ENCODE measurements around the gene GRM6. TPM values are rescaled to one million over a fixed set of nuclear protein-coding genes. Genes with fewer than 3 reads are reported as not detected.

Gene GRM6
- total RNA-seq, 1 donor = not detected

DNA sequence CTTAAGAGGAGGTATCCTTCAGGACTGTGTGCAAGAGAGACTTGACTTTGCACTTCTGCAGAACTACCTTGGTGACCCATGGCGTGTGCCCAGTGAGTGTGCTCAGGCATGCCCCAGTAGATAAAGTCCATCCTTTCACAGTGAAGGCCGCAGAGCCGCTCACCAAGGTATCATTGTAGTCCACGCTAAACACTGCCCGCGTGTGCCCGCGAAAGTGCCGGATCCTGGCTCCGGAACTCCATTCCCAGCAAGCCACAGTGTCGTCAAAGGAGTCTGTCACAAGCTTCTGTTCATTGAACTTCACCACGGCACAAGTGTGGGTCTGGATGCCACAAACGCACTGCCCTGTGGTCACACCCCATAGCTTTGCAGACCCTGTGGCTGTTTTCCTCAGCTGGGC, 3.3 kb upstream of the GRM6 start:
- DNase-seq (ENCODE audit: low read depth) = no peak
- H3K4me3 ChIP-seq (ENCODE audit: low read depth, low read length) = no peak overlapping the region
- TF ChIP-seq, protein P1, sequence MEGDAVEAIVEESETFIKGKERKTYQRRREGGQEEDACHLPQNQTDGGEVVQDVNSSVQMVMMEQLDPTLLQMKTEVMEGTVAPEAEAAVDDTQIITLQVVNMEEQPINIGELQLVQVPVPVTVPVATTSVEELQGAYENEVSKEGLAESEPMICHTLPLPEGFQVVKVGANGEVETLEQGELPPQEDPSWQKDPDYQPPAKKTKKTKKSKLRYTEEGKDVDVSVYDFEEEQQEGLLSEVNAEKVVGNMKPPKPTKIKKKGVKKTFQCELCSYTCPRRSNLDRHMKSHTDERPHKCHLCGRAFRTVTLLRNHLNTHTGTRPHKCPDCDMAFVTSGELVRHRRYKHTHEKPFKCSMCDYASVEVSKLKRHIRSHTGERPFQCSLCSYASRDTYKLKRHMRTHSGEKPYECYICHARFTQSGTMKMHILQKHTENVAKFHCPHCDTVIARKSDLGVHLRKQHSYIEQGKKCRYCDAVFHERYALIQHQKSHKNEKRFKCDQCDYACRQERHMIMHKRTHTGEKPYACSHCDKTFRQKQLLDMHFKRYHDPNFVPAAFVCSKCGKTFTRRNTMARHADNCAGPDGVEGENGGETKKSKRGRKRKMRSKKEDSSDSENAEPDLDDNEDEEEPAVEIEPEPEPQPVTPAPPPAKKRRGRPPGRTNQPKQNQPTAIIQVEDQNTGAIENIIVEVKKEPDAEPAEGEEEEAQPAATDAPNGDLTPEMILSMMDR (IDR thresholded peaks at IDR 0.05; ENCODE audit: insufficient read depth, low read depth, low read length) = no peak

DNA sequence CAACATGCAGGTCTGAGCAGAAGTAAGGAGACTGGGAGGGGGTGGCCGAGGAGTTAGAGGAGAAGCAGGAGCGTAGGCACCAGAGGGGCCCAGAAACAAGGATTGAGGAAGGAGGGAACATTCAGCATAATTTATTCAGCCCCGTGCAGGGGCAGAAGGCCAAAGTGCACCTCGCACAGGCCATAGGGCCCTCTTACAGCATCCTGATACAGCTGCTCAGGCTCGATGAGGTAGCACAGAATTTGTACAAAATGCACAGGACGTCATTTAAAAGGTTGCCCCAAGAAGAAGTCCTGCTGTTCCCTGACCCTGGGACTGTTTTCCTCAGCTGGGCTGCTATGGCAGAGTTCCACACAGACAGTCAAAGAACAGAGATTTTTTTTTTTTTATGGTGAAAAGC, 2.1 kb upstream of the GRM6 start:
- no peak for DNase-seq (ENCODE audit: low read depth)
- H3K4me3 ChIP-seq (ENCODE audit: low read depth, low read length) = no peak overlapping the region
- TF ChIP-seq, protein P1 (IDR thresholded peaks at IDR 0.05; ENCODE audit: insufficient read depth, low read depth, low read length) = no peak

DNA sequence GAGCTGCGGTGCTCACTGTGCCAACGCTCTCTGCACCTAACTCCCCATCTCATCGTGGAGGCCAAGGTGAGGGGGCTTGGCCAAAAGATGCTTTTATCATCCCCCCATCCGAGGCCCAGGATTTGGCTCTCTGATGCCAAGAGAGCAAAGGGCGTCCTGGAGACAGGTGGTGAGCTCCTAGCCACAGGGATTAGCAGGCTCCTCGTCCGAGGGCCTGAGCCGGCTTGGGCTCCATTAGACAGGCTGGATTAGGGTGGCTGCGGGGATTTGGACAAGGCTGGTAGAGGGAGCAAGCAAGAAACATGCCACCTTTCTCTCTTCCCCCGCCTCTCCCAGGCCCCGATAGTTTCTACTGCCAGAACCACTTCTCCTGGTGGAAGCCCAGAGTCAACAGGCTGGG, 1.0 kb upstream of the GRM6 start:
- DNase-seq (ENCODE audit: low read depth) = no peak
- TF ChIP-seq, protein P1 (IDR thresholded peaks at IDR 0.05; ENCODE audit: insufficient read depth, low read depth, low read length) = no peak
- no peak overlapping the region for H3K4me3 ChIP-seq (ENCODE audit: low read depth, low read length)

DNA sequence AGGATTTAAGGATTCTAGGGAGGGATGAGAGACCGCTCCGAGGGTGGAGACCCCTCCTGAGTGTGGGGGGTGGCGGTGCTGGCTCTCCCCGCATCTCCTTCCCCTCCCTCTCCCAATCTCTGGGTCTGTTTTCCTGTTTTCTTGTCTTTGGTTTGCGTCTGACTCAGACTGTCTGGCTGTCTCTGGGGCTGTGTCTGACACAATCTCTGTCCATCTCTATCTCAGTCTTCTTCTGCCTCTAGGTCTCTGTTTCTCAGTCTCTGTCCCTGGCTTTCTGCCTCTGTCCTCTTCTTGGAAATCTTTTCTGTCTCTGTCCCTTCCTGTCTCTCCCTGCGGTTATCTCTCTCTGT, 196 bp upstream of the GRM6 start:
- DNase-seq (ENCODE audit: low read depth) = no peak
- TF ChIP-seq, protein P1 (IDR thresholded peaks at IDR 0.05; ENCODE audit: insufficient read depth, low read depth, low read length) = no peak

DNA sequence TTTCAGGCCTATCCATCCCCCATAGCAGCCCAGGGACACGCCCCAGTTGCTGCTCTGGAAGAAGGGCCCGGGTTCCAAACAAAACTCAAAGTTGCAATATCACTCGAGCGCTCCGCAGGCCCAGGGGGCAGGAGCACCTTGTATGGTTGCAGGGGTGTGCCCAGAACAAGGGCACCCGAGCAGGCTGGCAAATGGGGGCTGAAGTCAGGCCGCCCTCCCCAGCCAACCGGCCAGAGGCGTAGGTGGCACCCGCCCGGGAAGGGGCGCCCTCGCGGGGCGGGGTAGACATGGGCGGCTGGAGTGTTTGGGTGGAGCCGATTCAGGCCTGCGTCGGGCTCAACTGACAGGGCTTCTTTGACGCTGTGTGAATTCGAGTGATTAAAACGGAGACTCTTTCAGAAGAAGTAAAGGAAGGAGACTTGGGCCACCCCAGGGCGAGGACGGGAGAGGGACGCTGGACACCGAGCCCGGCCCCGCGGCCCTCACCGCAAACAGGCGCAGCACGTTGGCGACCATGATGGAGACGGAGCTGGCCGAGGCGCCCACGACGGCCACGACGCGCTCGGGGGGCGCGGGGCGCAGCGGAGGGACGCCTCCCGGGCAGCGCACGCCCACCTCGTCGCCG, 1.1 kb downstream of the GRM6 start:
- no peak overlapping the region for H3K4me3 ChIP-seq (ENCODE audit: low read depth, low read length)
- TF ChIP-seq, protein P1 (IDR thresholded peaks at IDR 0.05; ENCODE audit: insufficient read depth, low read depth, low read length) = no peak
- DNase-seq (ENCODE audit: low read depth) = no peak

More for the DNA sequence above, 196 bp upstream of the GRM6 start:
- H3K4me3 ChIP-seq (ENCODE audit: low read depth, low read length) = no peak overlapping the region

DNA sequence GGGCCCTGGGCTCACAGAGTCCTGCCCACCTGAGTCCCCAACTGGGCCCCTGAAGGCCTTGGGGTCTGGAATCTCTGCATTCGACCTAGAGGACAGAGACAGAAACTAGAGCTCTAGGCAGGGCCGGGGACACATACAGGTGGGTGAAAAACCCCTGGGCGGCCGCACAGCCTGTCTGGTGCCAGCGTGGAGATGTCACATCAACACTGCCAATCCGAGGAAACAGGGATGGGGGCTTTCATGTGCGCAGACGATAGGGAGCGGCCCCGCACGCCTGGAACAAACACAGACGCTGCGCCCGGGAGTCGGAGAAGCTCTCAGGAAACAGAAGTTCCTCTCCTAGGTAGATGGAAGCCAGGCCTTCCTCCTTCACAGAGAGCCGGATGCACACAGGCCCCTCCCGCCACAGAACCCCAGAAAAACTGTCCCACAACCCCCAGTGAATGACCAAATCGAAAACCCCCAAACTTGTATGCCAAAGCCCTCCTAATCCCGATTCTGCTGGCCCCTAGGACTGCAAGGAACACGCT, 1.8 kb downstream of the GRM6 start:
- TF ChIP-seq, protein P1 (IDR thresholded peaks at IDR 0.05; ENCODE audit: insufficient read depth, low read depth, low read length) = no peak

More for the DNA sequence above, 1.8 kb downstream of the GRM6 start:
- H3K4me3 ChIP-seq (ENCODE audit: low read depth, low read length) = no peak overlapping the region
- no peak for DNase-seq (ENCODE audit: low read depth)

Measured in fibroblast of villous mesenchyme (primary cell).